Measurements from ENCODE around the gene DNAH8. TPM values are rescaled to one million over a fixed set of nuclear protein-coding genes. Genes with fewer than 3 reads are reported as not detected.
"Not testable (repeated sequence)": the region's sequence is repeated elsewhere in the genome, so short reads cannot be mapped to it uniquely, and the experiment has no call there.

The DNAH8 gene
- total RNA-seq, 4 donors from 2014 or later: not detected

DNA sequence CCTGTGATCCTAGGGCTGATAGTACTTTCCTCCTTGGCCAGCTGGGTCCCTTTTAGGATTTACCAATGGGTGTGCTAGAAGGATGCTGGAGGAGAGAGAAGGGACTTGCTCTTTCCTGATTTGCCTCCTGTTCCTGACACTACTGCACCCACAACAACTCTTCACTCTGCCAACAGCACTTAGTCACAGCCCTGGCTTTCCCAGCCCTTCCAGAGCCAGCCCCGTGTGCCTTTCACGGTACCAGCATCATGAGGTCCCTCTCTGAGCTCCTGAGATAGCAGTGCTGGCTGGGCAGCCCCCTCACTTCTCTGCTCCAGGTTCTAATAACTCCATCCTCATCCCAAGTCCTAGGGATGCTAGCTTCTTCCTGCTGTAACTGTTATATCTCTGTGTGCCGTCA is 80.9 kb downstream of the DNAH8 start:
- DNase-seq (ENCODE audit: low spot score) (no peak), ATAC-seq (ENCODE audit: low FRiP score) (no peak)
- TF ChIP-seq, protein P1, sequence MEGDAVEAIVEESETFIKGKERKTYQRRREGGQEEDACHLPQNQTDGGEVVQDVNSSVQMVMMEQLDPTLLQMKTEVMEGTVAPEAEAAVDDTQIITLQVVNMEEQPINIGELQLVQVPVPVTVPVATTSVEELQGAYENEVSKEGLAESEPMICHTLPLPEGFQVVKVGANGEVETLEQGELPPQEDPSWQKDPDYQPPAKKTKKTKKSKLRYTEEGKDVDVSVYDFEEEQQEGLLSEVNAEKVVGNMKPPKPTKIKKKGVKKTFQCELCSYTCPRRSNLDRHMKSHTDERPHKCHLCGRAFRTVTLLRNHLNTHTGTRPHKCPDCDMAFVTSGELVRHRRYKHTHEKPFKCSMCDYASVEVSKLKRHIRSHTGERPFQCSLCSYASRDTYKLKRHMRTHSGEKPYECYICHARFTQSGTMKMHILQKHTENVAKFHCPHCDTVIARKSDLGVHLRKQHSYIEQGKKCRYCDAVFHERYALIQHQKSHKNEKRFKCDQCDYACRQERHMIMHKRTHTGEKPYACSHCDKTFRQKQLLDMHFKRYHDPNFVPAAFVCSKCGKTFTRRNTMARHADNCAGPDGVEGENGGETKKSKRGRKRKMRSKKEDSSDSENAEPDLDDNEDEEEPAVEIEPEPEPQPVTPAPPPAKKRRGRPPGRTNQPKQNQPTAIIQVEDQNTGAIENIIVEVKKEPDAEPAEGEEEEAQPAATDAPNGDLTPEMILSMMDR (IDR thresholded peaks at IDR 0.05): no peak

DNA sequence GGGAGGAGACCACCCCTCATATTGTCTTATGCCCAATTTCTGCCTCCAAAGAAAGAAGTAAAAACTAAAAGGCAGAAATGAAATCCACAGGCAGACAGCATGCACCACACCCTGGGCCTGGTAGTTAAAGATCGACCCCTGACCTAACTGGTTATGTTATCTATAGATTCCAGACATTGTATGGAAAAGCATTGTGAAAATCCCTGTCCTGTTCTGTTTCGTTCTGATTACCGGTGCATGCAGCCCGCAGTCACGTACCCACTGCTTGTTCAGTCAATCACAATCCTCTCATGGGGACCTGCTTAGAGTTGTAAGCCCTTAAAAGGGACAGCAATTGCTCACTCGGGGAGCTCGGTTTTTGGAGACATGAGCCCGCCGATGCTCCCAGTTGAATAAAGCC is 81.3 kb downstream of the DNAH8 start:
- DNase-seq (ENCODE audit: low spot score); ATAC-seq (ENCODE audit: low FRiP score): not testable (repeated sequence)

DNA sequence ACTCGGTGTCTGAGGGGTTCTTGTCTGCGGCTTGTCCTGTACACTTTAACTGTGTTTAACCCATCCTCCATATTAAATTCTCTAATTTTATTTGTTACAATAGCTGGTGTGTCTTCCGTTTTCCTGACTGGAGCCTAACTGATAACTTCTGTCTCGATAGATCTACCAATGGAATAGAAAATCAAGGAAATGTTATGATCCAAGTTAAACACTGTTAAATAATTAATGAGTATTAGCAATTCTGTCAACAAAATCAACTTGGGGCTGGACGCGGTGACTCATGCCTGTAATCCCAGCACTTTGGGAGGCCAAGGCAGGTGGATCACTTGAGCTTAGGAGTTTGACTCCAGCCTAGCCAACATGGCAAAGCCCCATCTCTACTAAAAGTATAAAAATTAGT is 81.7 kb downstream of the DNAH8 start:
- TF ChIP-seq, protein P1 (IDR thresholded peaks at IDR 0.05): no peak
- no peak for DNase-seq (ENCODE audit: low spot score)
- no peak for ATAC-seq (ENCODE audit: low FRiP score)

DNA sequence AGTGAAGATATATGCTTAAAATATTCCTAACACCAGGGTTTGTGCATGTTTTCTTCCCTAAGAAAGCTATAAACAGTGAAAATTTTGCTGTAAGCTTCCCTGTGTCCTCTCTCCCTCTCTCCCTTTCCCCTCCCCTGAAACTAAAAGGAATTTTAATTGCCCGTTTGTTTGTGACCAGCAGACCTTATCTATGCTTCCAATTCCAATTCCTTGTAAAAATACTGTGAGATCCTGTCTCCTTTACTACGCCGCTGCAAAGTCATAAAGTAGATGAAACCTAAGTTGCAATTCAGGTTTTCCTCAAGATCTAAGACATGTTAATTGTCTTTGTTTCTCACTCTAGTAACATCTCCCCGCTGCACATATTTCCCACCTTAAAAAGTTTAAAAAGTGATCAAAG is 82.3 kb downstream of the DNAH8 start:
- DNase-seq (ENCODE audit: low spot score) (no peak), ATAC-seq (ENCODE audit: low FRiP score) (no peak)
- TF ChIP-seq, protein P1 (IDR thresholded peaks at IDR 0.05): no peak

DNA sequence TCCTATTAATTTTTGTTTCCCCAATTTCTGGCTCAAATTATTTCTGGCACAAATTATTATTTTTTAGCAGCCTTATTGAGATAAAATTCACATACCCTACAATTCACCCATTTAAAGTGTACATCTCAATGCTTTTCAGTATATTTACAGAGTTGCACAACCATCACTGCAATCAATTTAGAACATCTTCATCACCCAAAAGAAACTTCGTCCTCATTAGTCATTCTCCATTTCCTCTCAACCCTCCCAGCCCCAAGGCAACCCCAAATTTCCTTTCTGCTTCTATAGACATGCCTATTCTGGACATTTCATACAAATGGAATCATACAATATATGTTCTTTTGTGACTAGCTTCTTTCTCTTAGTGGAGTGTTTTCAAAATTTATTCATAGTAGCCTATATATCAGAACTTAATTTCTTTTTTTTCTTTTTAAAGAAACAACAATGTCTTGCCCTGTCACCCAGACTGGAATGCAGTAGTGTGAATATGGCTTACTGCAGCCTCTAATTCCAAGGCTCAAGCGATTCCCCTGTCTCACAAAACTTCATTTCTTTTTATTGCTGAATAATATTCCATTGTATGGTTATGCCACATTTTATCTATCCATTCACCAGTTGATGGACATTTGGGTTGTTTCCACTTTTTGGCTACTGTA is 84.5 kb downstream of the DNAH8 start:
- TF ChIP-seq, protein P1 (IDR thresholded peaks at IDR 0.05): no peak
- DNase-seq (ENCODE audit: low spot score): no peak
- ATAC-seq (ENCODE audit: low FRiP score): no peak

DNA sequence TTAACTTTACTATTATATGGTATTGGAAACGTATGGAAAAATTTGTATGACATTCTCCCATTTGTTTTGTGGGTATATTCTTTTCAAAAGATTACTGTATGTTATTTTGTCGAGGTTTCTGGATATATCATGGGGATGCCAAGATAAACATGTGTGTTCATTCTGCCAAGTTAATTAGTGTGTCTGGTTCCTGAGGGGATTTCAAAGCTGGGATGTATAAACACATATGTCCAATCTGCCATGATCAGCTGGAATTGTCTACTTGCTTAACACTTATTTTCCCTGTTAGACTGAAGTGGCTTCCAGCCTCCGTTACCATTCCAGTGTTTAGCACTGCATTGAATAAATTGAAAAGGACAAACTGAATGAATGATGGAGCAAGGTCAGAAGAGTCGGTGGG is 86.2 kb downstream of the DNAH8 start:
- TF ChIP-seq, protein P1 (IDR thresholded peaks at IDR 0.05): no peak
- no peak for ATAC-seq (ENCODE audit: low FRiP score)
- no peak for DNase-seq (ENCODE audit: low spot score)

DNA sequence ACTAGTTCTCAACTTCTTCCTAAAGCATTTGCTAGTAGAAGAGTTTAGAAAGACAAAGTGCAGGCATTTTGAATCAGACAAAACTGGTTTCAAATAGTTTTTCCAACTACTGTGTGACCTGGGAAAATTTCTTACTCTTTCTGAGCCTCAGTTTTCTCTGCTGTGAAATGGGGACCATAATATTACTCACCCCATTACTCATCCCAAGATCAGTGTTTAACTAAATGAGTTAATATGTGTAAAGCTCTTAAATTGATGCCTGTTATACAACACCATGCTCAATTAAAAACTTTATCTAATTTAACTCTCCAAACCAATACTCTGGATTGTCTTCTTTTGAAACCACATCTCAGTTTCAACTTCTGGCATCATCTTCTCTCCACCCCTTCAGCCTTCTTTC is 87.4 kb downstream of the DNAH8 start:
- DNase-seq (ENCODE audit: low spot score) (no peak), ATAC-seq (ENCODE audit: low FRiP score) (no peak)
- TF ChIP-seq, protein P1 (IDR thresholded peaks at IDR 0.05): no peak

Data from omental fat pad (tissue), 4 donors.